HAP-1 (cell line): ENCODE data around the gene PLLP.

ENCODE experiments used
- DNase-seq, 2 experiments: peaks; one replicate each; pipeline ENCODE4 v3.0.0-alpha.2; 2016 to 2020; ENCODE audit warnings: low spot score in 2 of 2
- H3K27me3 ChIP-seq: fragments of 250-450 bp; sonication (Bioruptor Pico); 2 replicates; pipeline ENCODE4 v1.5.1; 2020; ENCODE audit warnings: low read depth, mild to moderate bottlenecking, moderate library complexity
- H3K36me3 ChIP-seq: fragments of 250-450 bp; sonication (Bioruptor Pico); replicated peaks from 2 replicates; pipeline ENCODE4 v1.5.1; 2020; ENCODE audit warnings: mild to moderate bottlenecking
- H3K4me1 ChIP-seq: fragments of 250-450 bp; sonication (Bioruptor Pico); 2 replicates; pipeline ENCODE4 v1.5.1; 2020; ENCODE audit warnings: mild to moderate bottlenecking
- H3K4me3 ChIP-seq: fragments of 250-450 bp; sonication (Bioruptor Pico); 2 replicates; pipeline ENCODE4 v1.5.1; 2020; ENCODE audit warnings: mild to moderate bottlenecking, moderate library complexity
- H3K9me3 ChIP-seq: fragments of 250-450 bp; sonication (Bioruptor Pico); 2 replicates; pipeline ENCODE4 v1.5.1; 2020; ENCODE audit warnings: mild to moderate bottlenecking, moderate library complexity
- in situ Hi-C: fragments of 300-500 bp; cut with MboI; formaldehyde crosslinking; loops from 3 replicates; pipeline ENCODE4 v1.14.3; 2020; ENCODE audit warnings: low sequenced_read_pairs, inconsistent platforms, mixed read lengths

Gene PLLP

GRCh38 chr16:57244767-57245471 is 39.6 kb downstream of the PLLP start, which contains the start of gene ARL2BP:
TSS of gene ARL2BP (plus strand) at chr16:57245259. CDS start at chr16:57245368, 109 bp downstream.
- no peaks in the 10 kb centered on the region for H3K27me3 ChIP-seq
- in situ Hi-C loops: no loop called here

GRCh38 chr16:57244463-57244766 is 40.1 kb downstream of the PLLP start:
- peaks cover 24% of the 10 kb centered on the region for H3K36me3 ChIP-seq
- DNase-seq: no peak
- in situ Hi-C loops: no loop called here
- H3K4me1 ChIP-seq: peaks cover 11% of the 10 kb centered on the region
- H3K9me3 ChIP-seq: no peaks in the 10 kb centered on the region
- no peaks in the 10 kb centered on the region for H3K27me3 ChIP-seq
- H3K4me3 ChIP-seq: peak overlapping the region; percentile 76

More at GRCh38 chr16:57244767-57245471, 39.6 kb downstream of the PLLP start, which contains the start of gene ARL2BP:
- H3K4me1 ChIP-seq: peaks cover 11% of the 10 kb centered on the region
- H3K4me3 ChIP-seq: peak within 1 kb of the TSS; percentile 76
- DNase-seq: peak; percentile 97 to 99
- H3K9me3 ChIP-seq: no peaks in the 10 kb centered on the region
- H3K36me3 ChIP-seq: peaks cover 25% of the 10 kb centered on the region

- peaks cover 23% of the 10 kb centered on the region for H3K36me3 ChIP-seq
- no peaks in the 10 kb centered on the region for H3K9me3 ChIP-seq
- H3K4me3 ChIP-seq: no peak overlapping the region
- H3K4me1 ChIP-seq: peaks cover 11% of the 10 kb centered on the region
- H3K27me3 ChIP-seq: no peaks in the 10 kb centered on the region
- no peak for DNase-seq
- in situ Hi-C loops: no loop called here
Observed at GRCh38 chr16:57242650-57243049, 41.8 kb downstream of the PLLP start.

- H3K4me1 ChIP-seq: peaks cover 7% of the 10 kb centered on the region
- in situ Hi-C loops: no loop called here
- no peak overlapping the region for H3K4me3 ChIP-seq
- no peaks in the 10 kb centered on the region for H3K27me3 ChIP-seq
- no peaks in the 10 kb centered on the region for H3K9me3 ChIP-seq
- H3K36me3 ChIP-seq: peaks cover 22% of the 10 kb centered on the region
- no peak for DNase-seq
Observed at GRCh38 chr16:57240851-57241250, 43.6 kb downstream of the PLLP start.

GRCh38 chr16:57239107-57239506 is 45.4 kb downstream of the PLLP start:
- Histone ChIP-seq H3K9me3 (no peaks in the 10 kb centered on the region), H3K4me1 (peaks cover under 1% of the 10 kb centered on the region; the same call in 1 of the 2 replicates), H3K4me3 (no peak overlapping the region), H3K27me3 (no peaks in the 10 kb centered on the region), H3K36me3 (peaks cover 32% of the 10 kb centered on the region)
- no peak for DNase-seq
- in situ Hi-C loops: no loop called here

GRCh38 chr16:57238682-57239081 is 45.8 kb downstream of the PLLP start:
- Histone ChIP-seq H3K36me3 (peaks cover 32% of the 10 kb centered on the region), H3K9me3 (no peaks in the 10 kb centered on the region), H3K4me1 (no peaks in the 10 kb centered on the region), H3K27me3 (no peaks in the 10 kb centered on the region), H3K4me3 (no peak overlapping the region)
- no peak for DNase-seq
- in situ Hi-C loops: no loop called here

GRCh38 chr16:57236022-57236350 is 48.5 kb downstream of the PLLP start:
- Histone ChIP-seq H3K36me3 (peaks cover 58% of the 10 kb centered on the region), H3K27me3 (no peaks in the 10 kb centered on the region), H3K4me1 (no peaks in the 10 kb centered on the region), H3K9me3 (no peaks in the 10 kb centered on the region), H3K4me3 (no peak overlapping the region)
- DNase-seq: no peak
- in situ Hi-C loops: no loop called here

GRCh38 chr16:57235128-57236021 is 49.1 kb downstream of the PLLP start:
- no peak for DNase-seq
- Histone ChIP-seq H3K27me3 (no peaks in the 10 kb centered on the region), H3K4me1 (no peaks in the 10 kb centered on the region), H3K4me3 (no peak overlapping the region), H3K36me3 (peaks cover 61% of the 10 kb centered on the region), H3K9me3 (no peaks in the 10 kb centered on the region)
- in situ Hi-C loops: no loop called here

GRCh38 chr16:57234707-57235092 is 49.8 kb downstream of the PLLP start:
- H3K4me3 ChIP-seq: no peak overlapping the region
- H3K27me3 ChIP-seq: no peaks in the 10 kb centered on the region
- H3K4me1 ChIP-seq: no peaks in the 10 kb centered on the region
- H3K36me3 ChIP-seq: peaks cover 62% of the 10 kb centered on the region
- in situ Hi-C loops: no loop called here
- DNase-seq: no peak
- no peaks in the 10 kb centered on the region for H3K9me3 ChIP-seq

GRCh38 chr16:57233944-57234706 is 50.3 kb downstream of the PLLP start:
- no peak for DNase-seq
- Histone ChIP-seq H3K4me3 (no peak overlapping the region), H3K9me3 (no peaks in the 10 kb centered on the region), H3K36me3 (peaks cover 58% of the 10 kb centered on the region), H3K27me3 (no peaks in the 10 kb centered on the region), H3K4me1 (no peaks in the 10 kb centered on the region)
- in situ Hi-C loops: no loop called here

- in situ Hi-C loops: no loop called here
Observed at GRCh38 chr16:57231821-57232350, 52.6 kb downstream of the PLLP start.

GRCh38 chr16:57229079-57229478 is 55.4 kb downstream of the PLLP start:
- in situ Hi-C loops: no loop called here
- peaks cover 67% of the 10 kb centered on the region for H3K36me3 ChIP-seq
- H3K27me3 ChIP-seq: no peaks in the 10 kb centered on the region
- no peaks in the 10 kb centered on the region for H3K4me1 ChIP-seq
- no peak for DNase-seq
- H3K9me3 ChIP-seq: no peaks in the 10 kb centered on the region
- H3K4me3 ChIP-seq: no peak overlapping the region

More at GRCh38 chr16:57231821-57232350, 52.6 kb downstream of the PLLP start:
- Histone ChIP-seq H3K4me1 (no peaks in the 10 kb centered on the region), H3K9me3 (no peaks in the 10 kb centered on the region), H3K36me3 (peaks cover 70% of the 10 kb centered on the region), H3K4me3 (no peak overlapping the region), H3K27me3 (no peaks in the 10 kb centered on the region)
- DNase-seq: no peak

GRCh38 chr16:57226701-57227621 is 57.5 kb downstream of the PLLP start:
- in situ Hi-C loops: no loop called here
- no peak overlapping the region for H3K4me3 ChIP-seq
- H3K27me3 ChIP-seq: no peaks in the 10 kb centered on the region
- DNase-seq: no peak
- H3K9me3 ChIP-seq: no peaks in the 10 kb centered on the region
- peaks cover 71% of the 10 kb centered on the region for H3K36me3 ChIP-seq
- no peaks in the 10 kb centered on the region for H3K4me1 ChIP-seq
